Calu3 (cell line): ENCODE results near the gene BLTP3A. TPM values are rescaled to one million over a fixed set of nuclear protein-coding genes. Genes with fewer than 3 reads are reported as not detected.
"Not testable (repeated sequence)": the region's sequence is repeated elsewhere in the genome, so short reads cannot be mapped to it uniquely, and the experiment has no call there.

Source experiments
- Bru-seq: library from RNA; stranded (reverse); fragments of 400-500 nt; gene quantifications from one replicate; lab custom pipeline; 2021; lab: Mats Ljungman, UMichigan
- BruChase-seq, 2 experiments: library from RNA; stranded (reverse); fragments of 400-500 nt; gene quantifications; one replicate each; lab custom pipeline; 2021; lab: Mats Ljungman, UMichigan
- BruUV-seq: library from RNA; stranded (reverse); fragments of 400-500 nt; replicated peaks from 2 replicates; lab custom pipeline; 2021; lab: Mats Ljungman, UMichigan
- CTCF ChIA-PET: fragments of 300-600 bp; sonication (Branson Sonifier 250); formaldehyde crosslinking; loops from one replicate; lab custom pipeline; 2022; ENCODE audit warnings: antibody characterized with exemption; lab: Charles Lee
- DNase-seq: peaks from one replicate; pipeline ENCODE4 v3.0.0; 2022
- H3K27ac Mint-ChIP-seq: one replicate; pipeline ENCODE4 v1.8.0; 2022; ENCODE audit warnings: mixed read lengths; ENCODE audit not compliant: unreplicated experiment
- H3K27me3 Mint-ChIP-seq: one replicate; pipeline ENCODE4 v1.8.0; 2022; ENCODE audit warnings: mixed read lengths; ENCODE audit not compliant: unreplicated experiment
- H3K36me3 Mint-ChIP-seq: one replicate; pipeline ENCODE4 v1.8.0; 2022; ENCODE audit warnings: mild to moderate bottlenecking, moderate library complexity, mixed read lengths; ENCODE audit not compliant: insufficient read depth, unreplicated experiment
- H3K4me1 Mint-ChIP-seq: one replicate; pipeline ENCODE4 v1.8.0; 2022; ENCODE audit warnings: mild to moderate bottlenecking, low read depth, mixed read lengths; ENCODE audit not compliant: unreplicated experiment
- H3K4me3 Mint-ChIP-seq: one replicate; pipeline ENCODE4 v1.8.0; 2022; ENCODE audit warnings: mild to moderate bottlenecking, low read depth, moderate library complexity, mixed read lengths; ENCODE audit not compliant: unreplicated experiment
- H3K9me3 Mint-ChIP-seq: one replicate; pipeline ENCODE4 v1.8.0; 2022; ENCODE audit warnings: low read depth, mixed read lengths; ENCODE audit not compliant: unreplicated experiment
- intact Hi-C: fragments of 100-400 bp; cut with micrococcal nuclease; formaldehyde crosslinking; loops from one replicate; pipeline ENCODE4 v1.10.0; 2022; ENCODE audit not compliant: unreplicated experiment
- long read RNA-seq: library from polyadenylated mRNA; stranded (forward); transcript quantifications from one replicate; pipeline ENCODE4 v2.0.0, GENCODE V29; 2022
- total RNA-seq: library from RNA; stranded (reverse); gene quantifications from 2 replicates; pipeline ENCODE4 v1.2.3, GENCODE V29; 2022
- TF ChIP-seq, protein P1 (sequence below): fragments of 200-600 bp; IDR thresholded peaks from one replicate; pipeline ENCODE4 v1.8.0; 2022; ENCODE audit warnings: antibody characterized with exemption; ENCODE audit not compliant: unreplicated experiment

The BLTP3A gene, protein sequence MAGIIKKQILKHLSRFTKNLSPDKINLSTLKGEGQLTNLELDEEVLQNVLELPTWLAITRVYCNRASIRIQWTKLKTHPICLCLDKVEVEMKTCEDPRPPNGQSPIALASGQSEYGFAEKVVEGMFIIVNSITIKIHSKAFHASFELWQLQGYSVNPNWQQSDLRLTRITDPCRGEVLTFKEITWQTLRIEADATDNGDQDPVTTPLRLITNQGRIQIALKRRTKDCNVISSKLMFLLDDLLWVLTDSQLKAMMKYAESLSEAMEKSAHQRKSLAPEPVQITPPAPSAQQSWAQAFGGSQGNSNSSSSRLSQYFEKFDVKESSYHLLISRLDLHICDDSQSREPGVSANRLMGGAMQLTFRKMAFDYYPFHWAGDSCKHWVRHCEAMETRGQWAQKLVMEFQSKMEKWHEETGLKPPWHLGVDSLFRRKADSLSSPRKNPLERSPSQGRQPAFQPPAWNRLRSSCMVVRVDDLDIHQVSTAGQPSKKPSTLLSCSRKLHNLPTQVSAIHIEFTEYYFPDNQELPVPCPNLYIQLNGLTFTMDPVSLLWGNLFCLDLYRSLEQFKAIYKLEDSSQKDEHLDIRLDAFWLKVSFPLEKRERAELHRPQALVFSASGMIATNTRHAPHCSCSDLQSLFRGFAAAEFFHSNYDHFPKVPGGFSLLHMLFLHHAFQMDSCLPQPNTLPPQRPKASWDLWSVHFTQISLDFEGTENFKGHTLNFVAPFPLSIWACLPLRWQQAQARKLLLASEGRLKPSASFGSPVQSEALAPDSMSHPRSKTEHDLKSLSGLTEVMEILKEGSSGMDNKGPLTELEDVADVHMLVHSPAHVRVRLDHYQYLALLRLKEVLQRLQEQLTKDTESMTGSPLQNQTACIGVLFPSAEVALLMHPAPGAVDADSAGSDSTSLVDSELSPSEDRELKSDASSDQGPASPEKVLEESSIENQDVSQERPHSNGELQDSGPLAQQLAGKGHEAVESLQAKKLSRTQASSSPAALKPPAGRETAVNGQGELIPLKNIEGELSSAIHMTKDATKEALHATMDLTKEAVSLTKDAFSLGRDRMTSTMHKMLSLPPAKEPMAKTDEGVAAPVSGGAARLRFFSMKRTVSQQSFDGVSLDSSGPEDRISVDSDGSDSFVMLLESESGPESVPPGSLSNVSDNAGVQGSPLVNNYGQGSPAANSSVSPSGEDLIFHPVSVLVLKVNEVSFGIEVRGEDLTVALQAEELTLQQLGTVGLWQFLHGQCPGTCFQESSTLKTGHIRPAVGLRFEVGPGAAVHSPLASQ (N-terminal part only)
- total RNA-seq (33.4 and 34.8 TPM in 2 replicates), Bru-seq, nascent RNA (percentile 86 among the genes with signal in this experiment), BruChase-seq, experiment 1, labeled RNA remaining after a 6-hour chase (percentile 90 among the genes with signal in this experiment), BruChase-seq, experiment 2, labeled RNA remaining after a 2-hour chase (percentile 88 among the genes with signal in this experiment)
- long read RNA-seq, partial matches to known transcripts = 8 of 24 reads
- long read RNA-seq, other reads (novel, unspliced or antisense) = 16 of 24 reads

DNA sequence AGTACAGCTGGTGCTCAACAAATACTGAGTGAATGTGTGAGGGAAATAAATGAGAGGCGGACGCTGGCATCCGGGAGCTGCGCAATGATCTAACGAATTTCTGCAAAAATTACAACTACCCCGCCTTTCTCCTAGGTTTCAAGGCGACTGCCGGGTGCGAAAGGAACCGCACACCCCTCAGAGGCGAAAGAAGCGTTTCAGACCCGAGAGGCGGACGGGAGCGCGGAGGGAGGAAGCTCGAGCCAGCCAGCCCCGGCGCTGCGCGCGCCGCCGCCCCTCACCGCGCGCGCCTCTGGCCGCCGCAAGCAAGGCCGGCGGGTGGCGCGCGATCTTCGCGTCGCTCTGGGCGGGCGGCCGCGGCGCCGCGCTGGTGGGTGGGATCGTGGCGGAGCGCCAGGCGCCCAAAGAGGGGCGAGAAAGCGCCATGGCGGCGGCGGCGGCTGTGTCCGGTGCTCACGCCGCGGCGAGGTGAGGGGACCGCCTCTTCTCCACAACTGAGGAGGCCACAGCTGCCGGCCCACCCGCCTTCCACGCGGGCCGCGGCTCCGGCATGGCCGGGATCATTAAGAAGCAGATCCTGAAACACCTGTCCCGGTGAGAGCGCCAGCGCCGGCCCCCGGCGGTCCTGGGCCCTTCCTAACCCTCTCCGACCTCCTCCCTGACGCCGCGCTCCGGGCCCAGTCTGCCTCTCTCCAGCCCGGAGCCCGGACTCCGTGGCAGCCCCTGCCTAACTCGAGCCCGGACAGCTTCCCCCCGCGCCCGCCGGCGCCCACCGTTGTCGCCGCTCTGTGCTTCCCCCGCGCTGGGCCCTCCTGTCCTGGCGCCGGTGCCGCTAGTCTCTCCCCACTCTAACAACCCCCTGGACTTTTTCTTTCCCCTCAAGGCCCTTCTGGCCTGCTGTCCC, at the start of gene BLTP3A:
BLTP3A (plus strand) TSS at position 383 of the 904 bp plus-strand sequence; CDS start at position 551, 168 bp downstream.
- CTCF ChIA-PET = interaction anchor here (0.5 to 3.1 kb wide), 18 partner anchors 9 to 1346 kb away, joined by 3 to 10 read pairs (median 4); partner anchors contain the start of genes ILRUN and SNRPC
- no TSS peak for BruUV-seq
- Mint-ChIP-seq H3K36me3 (peaks cover 37% of the 10 kb centered on the region), H3K4me1 (peaks cover 34% of the 10 kb centered on the region), H3K4me3 (peak within 1 kb of the TSS; percentile 93), H3K27me3 (no peaks in the 10 kb centered on the region), H3K27ac (peak within 1 kb of the TSS; percentile 96), H3K9me3 (no peaks in the 10 kb centered on the region)
- TF ChIP-seq, protein P1, sequence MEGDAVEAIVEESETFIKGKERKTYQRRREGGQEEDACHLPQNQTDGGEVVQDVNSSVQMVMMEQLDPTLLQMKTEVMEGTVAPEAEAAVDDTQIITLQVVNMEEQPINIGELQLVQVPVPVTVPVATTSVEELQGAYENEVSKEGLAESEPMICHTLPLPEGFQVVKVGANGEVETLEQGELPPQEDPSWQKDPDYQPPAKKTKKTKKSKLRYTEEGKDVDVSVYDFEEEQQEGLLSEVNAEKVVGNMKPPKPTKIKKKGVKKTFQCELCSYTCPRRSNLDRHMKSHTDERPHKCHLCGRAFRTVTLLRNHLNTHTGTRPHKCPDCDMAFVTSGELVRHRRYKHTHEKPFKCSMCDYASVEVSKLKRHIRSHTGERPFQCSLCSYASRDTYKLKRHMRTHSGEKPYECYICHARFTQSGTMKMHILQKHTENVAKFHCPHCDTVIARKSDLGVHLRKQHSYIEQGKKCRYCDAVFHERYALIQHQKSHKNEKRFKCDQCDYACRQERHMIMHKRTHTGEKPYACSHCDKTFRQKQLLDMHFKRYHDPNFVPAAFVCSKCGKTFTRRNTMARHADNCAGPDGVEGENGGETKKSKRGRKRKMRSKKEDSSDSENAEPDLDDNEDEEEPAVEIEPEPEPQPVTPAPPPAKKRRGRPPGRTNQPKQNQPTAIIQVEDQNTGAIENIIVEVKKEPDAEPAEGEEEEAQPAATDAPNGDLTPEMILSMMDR = no peak
- DNase-seq = peak; percentile 90
- intact Hi-C loops = no loop called here

DNA sequence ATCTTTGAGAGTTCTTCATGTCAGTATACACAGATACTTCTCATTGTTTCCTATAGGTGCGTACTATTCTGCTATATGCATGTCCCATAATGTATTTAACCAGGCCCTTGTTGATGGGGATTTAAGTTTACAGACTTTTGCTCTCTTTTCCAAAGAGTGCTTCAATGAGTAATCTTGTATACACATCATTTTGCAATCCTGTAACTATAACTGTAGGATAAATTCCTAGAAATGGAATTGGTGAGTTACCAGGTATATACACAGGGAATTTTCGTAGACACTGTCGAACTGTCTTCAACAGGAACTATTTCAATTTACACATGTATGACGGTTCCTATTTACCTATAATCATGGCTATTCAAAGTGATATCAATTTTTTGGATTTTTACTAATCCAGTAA, 49.8 kb upstream of the BLTP3A start:
- peaks cover 46% of the 10 kb centered on the region for H3K4me1 Mint-ChIP-seq
- no peaks in the 10 kb centered on the region for H3K27me3 Mint-ChIP-seq
- no peaks in the 10 kb centered on the region for H3K9me3 Mint-ChIP-seq
- DNase-seq = no peak
- no peak overlapping the region for H3K4me3 Mint-ChIP-seq
- CTCF ChIA-PET = interaction anchor here (0.7 kb wide), 1 partner anchor 9 kb away, joined by 3 read pairs; no protein-coding TSS in a partner anchor
- TF ChIP-seq, protein P1 = no peak
- peaks cover 10% of the 10 kb centered on the region for H3K36me3 Mint-ChIP-seq
- intact Hi-C loops = no loop called here
- H3K27ac Mint-ChIP-seq = no peak overlapping the region
- BruUV-seq = no TSS peak

DNA sequence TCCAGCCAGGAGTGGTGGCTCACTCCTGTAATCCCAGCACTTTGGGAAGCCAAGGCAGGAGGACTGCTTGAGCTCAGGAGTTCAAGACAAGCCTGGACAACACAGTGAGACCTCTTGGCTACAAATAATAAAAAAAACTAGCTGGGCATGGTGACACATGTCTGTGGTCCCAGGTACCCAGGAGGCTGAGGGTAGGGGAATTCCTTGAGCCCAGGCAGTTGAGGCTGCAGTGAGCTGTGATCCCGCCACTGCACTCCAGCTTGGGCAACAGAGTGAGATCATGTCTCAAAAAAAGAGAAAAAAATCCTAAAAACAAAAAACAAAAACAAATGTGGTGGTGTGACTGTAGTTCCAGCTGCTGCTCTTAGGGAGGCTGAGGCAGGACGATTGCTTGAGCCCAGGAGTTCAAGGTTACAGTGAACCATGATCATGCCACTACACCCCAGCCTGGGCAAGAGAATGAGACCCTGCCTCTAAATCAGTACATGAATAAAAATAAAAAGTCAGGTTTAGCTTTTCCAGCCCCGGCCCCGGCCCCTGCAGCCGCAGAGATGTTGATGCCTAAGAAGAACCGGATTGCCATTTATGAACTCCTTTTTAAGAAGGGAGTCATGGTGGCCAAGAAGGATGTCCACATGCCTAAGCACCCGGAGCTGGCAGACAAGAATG, 48.1 kb upstream of the BLTP3A start:
- intact Hi-C loops = no loop called here

DNA sequence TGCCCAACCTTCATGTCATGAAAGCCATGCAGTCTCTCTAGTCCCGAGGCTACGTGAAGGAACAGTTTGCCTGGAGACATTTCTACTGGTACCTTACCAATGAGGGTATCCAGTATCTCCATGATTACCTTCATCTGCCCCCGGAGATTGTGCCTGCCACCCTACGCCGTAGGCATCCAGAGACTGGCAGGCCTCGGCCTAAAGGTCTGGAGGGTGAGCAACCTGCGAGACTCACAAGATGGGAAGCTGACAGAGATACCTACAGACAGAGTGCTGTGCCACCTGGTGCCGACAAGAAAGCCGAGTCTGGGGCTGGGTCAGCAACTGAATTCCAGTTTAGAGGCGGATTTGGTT, 47.6 kb upstream of the BLTP3A start:
- peaks cover 10% of the 10 kb centered on the region for H3K36me3 Mint-ChIP-seq
- H3K27me3 Mint-ChIP-seq, H3K9me3 Mint-ChIP-seq, BruUV-seq, intact Hi-C loops, H3K4me3 Mint-ChIP-seq, DNase-seq: not testable (repeated sequence)
- H3K4me1 Mint-ChIP-seq = peaks cover 46% of the 10 kb centered on the region
- CTCF ChIA-PET = interaction anchor here (0.6 to 2.9 kb wide), 3 partner anchors 11 to 71 kb away, joined by 4 to 32 read pairs (median 11); partner anchors contain the start of gene SNRPC
- peak overlapping the region; percentile 89 for H3K27ac Mint-ChIP-seq

More for the DNA sequence above, 48.1 kb upstream of the BLTP3A start:
- Mint-ChIP-seq H3K9me3 (no peaks in the 10 kb centered on the region), H3K4me3 (no peak overlapping the region), H3K36me3 (peaks cover 10% of the 10 kb centered on the region), H3K4me1 (peaks cover 46% of the 10 kb centered on the region), H3K27me3 (no peaks in the 10 kb centered on the region), H3K27ac (no peak overlapping the region)
- CTCF ChIA-PET = interaction anchor here (0.6 to 1.5 kb wide), 2 partner anchors 56 to 87 kb away, joined by 4 read pairs; no protein-coding TSS in a partner anchor
- no TSS peak for BruUV-seq
- TF ChIP-seq, protein P1 = no peak
- DNase-seq = no peak
